Fibroblast of pulmonary artery (primary cell): ENCODE measurements around the gene CORO2B.
A peak's percentile ranks its signal among the peaks of the same experiment; 100 is the strongest.

ENCODE experiments used
- DNase-seq: peaks from one replicate; pipeline ENCODE4 v3.0.0-alpha.2; 2010; ENCODE audit warnings: low read depth
- H3K4me3 ChIP-seq: replicated peaks from 2 replicates; pipeline ENCODE4 v1.5.1; 2011; ENCODE audit warnings: low read depth, mild to moderate bottlenecking, control low read depth, low read length, moderate library complexity
- TF ChIP-seq, protein P1 (sequence below): IDR thresholded peaks from 2 replicates; pipeline ENCODE4 v1.5.1; 2011; ENCODE audit warnings: mild to moderate bottlenecking, control low read depth, low read length, inconsistent platforms; ENCODE audit errors: missing control alignments

The CORO2B gene

DNA sequence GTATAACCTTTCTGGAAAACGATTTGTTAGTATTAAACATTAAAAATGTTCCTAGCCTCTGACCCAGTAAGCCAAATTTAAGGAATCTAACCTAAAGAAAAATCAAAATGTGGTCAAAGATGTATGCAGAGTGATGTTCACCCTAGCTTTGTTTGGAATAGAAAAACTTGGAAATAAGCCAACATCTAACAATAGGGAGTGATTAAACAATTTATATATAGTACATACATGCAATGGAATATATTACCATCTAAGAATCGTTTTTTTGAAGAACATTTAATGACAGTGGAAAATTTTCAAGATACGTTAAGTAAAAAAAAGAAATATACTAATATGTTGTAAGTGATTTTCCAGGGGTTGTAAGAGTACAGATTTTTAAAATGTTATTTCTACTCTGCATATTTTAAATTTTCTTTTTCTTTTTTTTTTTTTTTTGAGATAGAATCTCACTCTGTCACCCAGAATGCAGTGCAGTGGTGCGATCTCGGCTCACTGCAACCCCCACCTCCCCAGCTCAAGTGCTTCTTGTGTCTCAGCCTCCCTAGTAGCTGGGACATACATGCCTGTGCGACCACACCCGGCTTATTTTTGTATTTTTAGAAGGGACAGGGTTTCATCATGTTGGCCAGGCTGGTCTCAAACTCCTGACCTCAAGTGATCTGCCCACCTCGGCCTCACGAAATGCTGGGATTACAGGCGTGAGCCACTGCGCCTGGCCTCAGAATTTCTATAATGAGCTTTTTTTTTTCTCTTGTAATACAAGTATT, 187.0 kb downstream of the CORO2B start:
- peak; percentile 22 for DNase-seq
- TF ChIP-seq, protein P1, sequence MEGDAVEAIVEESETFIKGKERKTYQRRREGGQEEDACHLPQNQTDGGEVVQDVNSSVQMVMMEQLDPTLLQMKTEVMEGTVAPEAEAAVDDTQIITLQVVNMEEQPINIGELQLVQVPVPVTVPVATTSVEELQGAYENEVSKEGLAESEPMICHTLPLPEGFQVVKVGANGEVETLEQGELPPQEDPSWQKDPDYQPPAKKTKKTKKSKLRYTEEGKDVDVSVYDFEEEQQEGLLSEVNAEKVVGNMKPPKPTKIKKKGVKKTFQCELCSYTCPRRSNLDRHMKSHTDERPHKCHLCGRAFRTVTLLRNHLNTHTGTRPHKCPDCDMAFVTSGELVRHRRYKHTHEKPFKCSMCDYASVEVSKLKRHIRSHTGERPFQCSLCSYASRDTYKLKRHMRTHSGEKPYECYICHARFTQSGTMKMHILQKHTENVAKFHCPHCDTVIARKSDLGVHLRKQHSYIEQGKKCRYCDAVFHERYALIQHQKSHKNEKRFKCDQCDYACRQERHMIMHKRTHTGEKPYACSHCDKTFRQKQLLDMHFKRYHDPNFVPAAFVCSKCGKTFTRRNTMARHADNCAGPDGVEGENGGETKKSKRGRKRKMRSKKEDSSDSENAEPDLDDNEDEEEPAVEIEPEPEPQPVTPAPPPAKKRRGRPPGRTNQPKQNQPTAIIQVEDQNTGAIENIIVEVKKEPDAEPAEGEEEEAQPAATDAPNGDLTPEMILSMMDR: no peak
- H3K4me3 ChIP-seq: no peak overlapping the region

DNA sequence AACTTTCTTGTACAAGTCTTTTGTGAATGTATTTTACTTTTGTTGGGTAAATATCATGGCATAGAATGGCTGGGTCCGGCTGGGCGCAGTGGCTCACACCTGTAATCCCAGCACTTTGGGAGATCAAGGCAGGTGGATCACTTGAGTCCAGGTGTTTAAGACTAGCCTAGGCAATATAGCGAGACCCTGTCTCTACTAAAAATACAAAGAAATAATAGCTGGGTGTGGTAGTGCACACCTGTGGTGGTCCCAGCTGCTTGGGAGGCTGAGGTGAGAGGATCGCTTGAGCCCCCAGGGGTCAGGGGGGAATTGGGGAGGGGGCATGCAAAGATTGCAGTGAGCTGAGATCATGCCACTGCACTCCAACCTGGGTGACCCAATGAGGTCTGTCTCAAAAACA, 189.0 kb downstream of the CORO2B start:
- DNase-seq: no peak
- H3K4me3 ChIP-seq: no peak overlapping the region
- TF ChIP-seq, protein P1: no peak

DNA sequence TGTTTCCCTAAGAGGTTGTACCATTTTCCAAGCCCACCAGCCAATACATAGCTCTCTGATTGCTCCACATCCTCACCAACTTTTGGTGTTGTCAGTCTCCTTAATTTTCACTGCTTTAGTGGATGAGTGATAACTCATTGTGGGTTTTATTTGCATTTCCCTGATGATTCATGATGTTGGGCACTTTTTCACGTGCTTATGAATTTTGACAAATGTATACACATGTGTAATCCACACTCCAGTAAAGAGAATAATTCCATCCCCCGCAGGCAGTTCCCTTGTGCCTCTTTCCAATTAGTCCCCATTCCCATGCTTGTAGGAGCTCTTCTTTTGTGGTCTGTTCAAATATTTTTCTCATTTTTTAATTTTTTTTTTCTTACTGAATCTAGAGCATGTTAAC, 189.5 kb downstream of the CORO2B start:
- no peak for DNase-seq
- TF ChIP-seq, protein P1: no peak

DNA sequence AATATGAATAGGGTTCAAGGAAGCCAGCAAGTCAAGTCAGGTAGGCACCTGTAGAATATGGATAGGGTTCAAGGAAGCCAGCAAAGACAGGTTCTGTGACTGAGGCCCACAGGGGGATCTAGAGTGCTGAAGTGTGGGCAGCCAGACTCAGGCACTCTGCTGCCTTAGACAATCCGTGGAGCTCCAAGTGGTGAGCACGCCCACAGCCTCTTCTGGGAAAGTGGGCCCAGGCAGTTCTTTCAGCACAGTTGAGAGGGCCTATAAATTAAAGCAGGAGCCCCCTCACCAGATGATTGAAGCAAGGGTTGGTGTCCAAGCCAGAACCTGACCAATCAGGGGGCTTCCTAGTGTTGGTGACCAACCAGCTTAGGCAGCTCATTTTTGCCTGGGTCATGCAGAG, 190.9 kb downstream of the CORO2B start:
- H3K4me3 ChIP-seq: no peak overlapping the region
- DNase-seq: no peak
- TF ChIP-seq, protein P1: no peak

More for the DNA sequence above, 189.5 kb downstream of the CORO2B start:
- H3K4me3 ChIP-seq: no peak overlapping the region

DNA sequence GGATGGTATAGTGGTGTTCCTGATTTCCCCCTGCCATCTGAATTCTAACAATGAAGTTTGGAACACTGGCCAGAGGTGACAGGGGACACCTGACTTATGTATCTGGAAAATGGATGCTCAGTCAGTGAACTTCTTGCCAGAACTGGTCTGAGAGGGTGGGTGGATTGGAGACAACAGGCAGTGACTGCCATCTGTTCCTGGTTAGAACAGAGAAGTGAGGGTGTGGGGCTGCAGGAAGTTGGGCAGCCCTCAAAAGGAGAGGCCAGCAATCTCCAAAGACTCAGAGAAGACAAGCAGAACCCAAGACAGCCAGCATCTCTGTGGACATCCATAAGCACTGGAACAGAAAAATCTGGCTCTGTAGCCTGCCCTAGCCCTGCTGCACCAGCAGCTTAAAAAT, 191.4 kb downstream of the CORO2B start:
- no peak overlapping the region for H3K4me3 ChIP-seq
- DNase-seq: no peak
- TF ChIP-seq, protein P1: no peak

DNA sequence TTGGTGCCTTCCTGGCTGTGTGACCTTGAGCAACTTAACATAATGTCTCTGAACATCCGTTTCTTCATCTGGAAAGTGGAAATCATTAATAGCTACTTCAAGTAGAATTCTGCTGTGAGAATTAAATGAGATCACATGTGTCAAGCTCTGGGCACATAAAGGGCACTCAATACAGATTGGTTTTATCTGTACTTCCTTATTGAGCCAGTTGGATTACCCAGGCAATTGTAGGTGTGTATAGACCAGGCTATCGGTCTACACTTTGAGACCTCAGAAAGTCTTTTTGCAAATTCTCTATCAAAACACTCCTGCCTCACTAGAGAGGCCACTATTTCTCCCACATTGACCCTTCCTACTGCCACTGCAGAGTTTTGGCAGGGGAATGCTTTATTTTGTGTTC, 194.2 kb downstream of the CORO2B start:
- no peak for DNase-seq
- TF ChIP-seq, protein P1: no peak
- H3K4me3 ChIP-seq: no peak overlapping the region

DNA sequence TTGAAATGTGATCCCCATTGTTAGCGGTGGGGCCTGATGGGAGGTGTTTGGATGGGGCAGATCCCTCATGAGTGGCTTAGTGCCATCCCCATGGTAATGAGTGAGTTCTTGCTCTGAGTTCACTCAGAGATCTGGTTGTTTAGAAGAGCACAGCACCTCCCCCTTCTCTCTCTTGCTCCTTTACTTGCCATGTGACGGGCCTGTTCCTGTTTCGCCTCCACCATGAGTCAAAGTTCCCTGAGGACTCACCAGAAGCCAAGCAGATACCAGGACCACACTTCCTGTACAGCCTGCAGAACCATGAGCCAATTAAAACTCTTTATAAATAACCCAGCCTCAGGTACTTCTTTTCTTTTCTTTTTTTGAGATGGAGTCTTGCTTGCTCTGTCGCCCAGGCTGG, 195.3 kb downstream of the CORO2B start:
- no peak for DNase-seq
- H3K4me3 ChIP-seq: no peak overlapping the region
- TF ChIP-seq, protein P1: no peak
